WTC11 (cell line): ENCODE results near the gene ANTXR1. TPM values are rescaled to one million over a fixed set of nuclear protein-coding genes. Genes with fewer than 3 reads are reported as not detected.

ENCODE experiments used
- ATAC-seq: fragments of 200-7000 bp; cut with Tn5 transposase; 2 replicates; pipeline ENCODE4 v1.10.0; 2021; ENCODE audit warnings: mild to moderate bottlenecking, moderate library complexity
- CTCF ChIA-PET: fragments of 300-600 bp; sonication (Branson Sonifier 250); formaldehyde crosslinking; loops from one replicate; lab custom pipeline; 2021; ENCODE audit warnings: antibody characterized with exemption; lab: Charles Lee
- POLR2A ChIA-PET: fragments of 350-600 bp; sonication (Branson Sonifier 250); formaldehyde crosslinking; loops from one replicate; lab custom pipeline; 2021; ENCODE audit warnings: antibody characterized with exemption; lab: Charles Lee
- DNase-seq: peaks from one replicate; pipeline ENCODE4 v3.0.0; 2021; ENCODE audit warnings: low spot score
- H3K27ac Mint-ChIP-seq: 2 replicates; pipeline ENCODE4 v1.8.0; 2021; ENCODE audit warnings: mixed read lengths
- H3K27me3 Mint-ChIP-seq: 2 replicates; pipeline ENCODE4 v1.8.0; 2021; ENCODE audit warnings: low read depth, mild to moderate bottlenecking, moderate library complexity, mixed read lengths
- H3K36me3 Mint-ChIP-seq: 2 replicates; pipeline ENCODE4 v1.8.0; 2021; ENCODE audit warnings: mixed read lengths
- H3K4me1 Mint-ChIP-seq: 2 replicates; pipeline ENCODE4 v1.8.0; 2022; ENCODE audit warnings: mixed read lengths
- H3K4me3 Mint-ChIP-seq: 2 replicates; pipeline ENCODE4 v1.8.0; 2021; ENCODE audit warnings: mild to moderate bottlenecking, moderate library complexity, mixed read lengths
- H3K9me3 Mint-ChIP-seq: 2 replicates; pipeline ENCODE4 v1.8.0; 2021; ENCODE audit warnings: mixed read lengths
- FOXK1 ChIP-seq: sonication (generic); formaldehyde crosslinking; IDR thresholded peaks from 2 replicates; pipeline ENCODE4 v1.8.0; 2022; ENCODE audit warnings: mild to moderate bottlenecking, moderate library complexity, missing genetic modification reagents
- GRHL2 ChIP-seq: fragments of 250-450 bp; sonication (Bioruptor Pico); IDR thresholded peaks from 2 replicates; pipeline ENCODE4 v1.8.0; 2022; ENCODE audit warnings: mild to moderate bottlenecking, moderate library complexity; ENCODE audit not compliant: insufficient replicate concordance, severe bottlenecking
- JAZF1 ChIP-seq: fragments of 250-450 bp; sonication (Bioruptor Pico); IDR thresholded peaks from 2 replicates; pipeline ENCODE4 v1.9.0; 2021; ENCODE audit warnings: moderate library complexity, mild to moderate bottlenecking, inconsistent platforms
- KAT7 ChIP-seq: sonication (generic); formaldehyde crosslinking; IDR thresholded peaks from 2 replicates; pipeline ENCODE4 v1.8.1; 2023; ENCODE audit warnings: missing genetic modification reagents, mild to moderate bottlenecking, borderline replicate concordance
- NFYB ChIP-seq: sonication (generic); formaldehyde crosslinking; conservative IDR thresholded peaks from 2 replicates; pipeline ENCODE4 v1.8.0; 2022; ENCODE audit warnings: low read depth, missing genetic modification reagents
- NR2C2 ChIP-seq: sonication (generic); formaldehyde crosslinking; IDR thresholded peaks from 2 replicates; pipeline ENCODE4 v1.8.0; 2022; ENCODE audit warnings: mild to moderate bottlenecking, missing genetic modification reagents
- SMAD3 ChIP-seq: sonication (generic); formaldehyde crosslinking; IDR thresholded peaks from 2 replicates; pipeline ENCODE4 v1.8.0; 2022; ENCODE audit warnings: missing genetic modification reagents, mild to moderate bottlenecking, borderline replicate concordance
- TCF7 ChIP-seq: sonication (generic); formaldehyde crosslinking; IDR thresholded peaks from 2 replicates; pipeline ENCODE4 v1.8.0; 2022; ENCODE audit warnings: mild to moderate bottlenecking, low read depth, missing genetic modification reagents, moderate library complexity
- TEAD1 ChIP-seq: sonication (generic); formaldehyde crosslinking; IDR thresholded peaks from 2 replicates; pipeline ENCODE4 v1.8.0; 2022; ENCODE audit warnings: mild to moderate bottlenecking, missing genetic modification reagents
- ZNF219 ChIP-seq: sonication (generic); formaldehyde crosslinking; IDR thresholded peaks from 2 replicates; pipeline ENCODE4 v1.8.0; 2023; ENCODE audit warnings: missing genetic modification reagents, mild to moderate bottlenecking, borderline replicate concordance
- ZNF423 ChIP-seq: fragments of 250-450 bp; sonication (Bioruptor Pico); IDR thresholded peaks from 2 replicates; pipeline ENCODE4 v2.1.2; 2022; ENCODE audit warnings: mild to moderate bottlenecking, moderate library complexity
- total RNA-seq: library from RNA; stranded (reverse); gene quantifications from 3 replicates; pipeline ENCODE4 v1.2.3, GENCODE V29; 2021
- TF ChIP-seq, protein P1 (sequence below): sonication (generic); formaldehyde crosslinking; IDR thresholded peaks from 2 replicates; pipeline ENCODE4 v1.8.1; 2023; ENCODE audit warnings: mild to moderate bottlenecking, missing genetic modification reagents
- TF ChIP-seq, protein P2 (sequence below): sonication (generic); formaldehyde crosslinking; IDR thresholded peaks from 2 replicates; pipeline ENCODE4 v1.8.1; 2023; ENCODE audit warnings: mild to moderate bottlenecking, missing genetic modification reagents, moderate library complexity
- TF ChIP-seq, protein P3 (sequence below): sonication (generic); formaldehyde crosslinking; IDR thresholded peaks from 2 replicates; pipeline ENCODE4 v1.8.1; 2022; ENCODE audit warnings: low read depth, missing genetic modification reagents, borderline replicate concordance
- TF ChIP-seq, protein P4 (sequence below): fragments of 200-600 bp; IDR thresholded peaks from 2 replicates; pipeline ENCODE4 v1.8.0; 2022; ENCODE audit warnings: antibody characterized with exemption
- TF ChIP-seq, protein P5 (sequence below): sonication (generic); formaldehyde crosslinking; IDR thresholded peaks from 2 replicates; pipeline ENCODE4 v1.8.1; 2023; ENCODE audit warnings: mild to moderate bottlenecking, missing genetic modification reagents, borderline replicate concordance
- TF ChIP-seq, protein P6 (sequence below): sonication (generic); formaldehyde crosslinking; IDR thresholded peaks from 2 replicates; pipeline ENCODE4 v1.8.0; 2023; ENCODE audit warnings: missing genetic modification reagents, mild to moderate bottlenecking, borderline replicate concordance

ANTXR1 gene
- total RNA-seq, 1 experiment from 2014 or later: 30.0 TPM

DNA sequence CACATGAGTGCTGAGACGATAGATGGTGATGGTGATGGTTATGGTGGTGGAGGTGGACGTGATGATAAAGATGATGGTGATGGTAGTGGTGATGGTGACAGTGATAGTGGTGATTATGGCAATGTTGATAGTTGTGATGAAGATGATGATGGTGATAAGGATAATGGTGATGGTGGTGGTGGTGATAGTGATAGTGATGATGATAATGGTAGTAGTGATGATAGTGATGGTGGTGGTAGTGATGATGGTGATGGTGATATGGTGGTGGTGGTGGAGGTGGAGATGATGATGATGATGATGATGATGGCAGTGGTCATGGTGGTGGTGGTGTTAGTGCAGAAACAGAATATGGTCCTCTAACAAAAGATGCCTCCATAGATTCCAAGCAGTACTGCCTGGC, 10.3 kb downstream of the ANTXR1 start (continued):
- TF ChIP-seq, protein P1, sequence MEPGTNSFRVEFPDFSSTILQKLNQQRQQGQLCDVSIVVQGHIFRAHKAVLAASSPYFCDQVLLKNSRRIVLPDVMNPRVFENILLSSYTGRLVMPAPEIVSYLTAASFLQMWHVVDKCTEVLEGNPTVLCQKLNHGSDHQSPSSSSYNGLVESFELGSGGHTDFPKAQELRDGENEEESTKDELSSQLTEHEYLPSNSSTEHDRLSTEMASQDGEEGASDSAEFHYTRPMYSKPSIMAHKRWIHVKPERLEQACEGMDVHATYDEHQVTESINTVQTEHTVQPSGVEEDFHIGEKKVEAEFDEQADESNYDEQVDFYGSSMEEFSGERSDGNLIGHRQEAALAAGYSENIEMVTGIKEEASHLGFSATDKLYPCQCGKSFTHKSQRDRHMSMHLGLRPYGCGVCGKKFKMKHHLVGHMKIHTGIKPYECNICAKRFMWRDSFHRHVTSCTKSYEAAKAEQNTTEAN (CRISPR knock-in tag): no peak
- TF ChIP-seq, protein P2, sequence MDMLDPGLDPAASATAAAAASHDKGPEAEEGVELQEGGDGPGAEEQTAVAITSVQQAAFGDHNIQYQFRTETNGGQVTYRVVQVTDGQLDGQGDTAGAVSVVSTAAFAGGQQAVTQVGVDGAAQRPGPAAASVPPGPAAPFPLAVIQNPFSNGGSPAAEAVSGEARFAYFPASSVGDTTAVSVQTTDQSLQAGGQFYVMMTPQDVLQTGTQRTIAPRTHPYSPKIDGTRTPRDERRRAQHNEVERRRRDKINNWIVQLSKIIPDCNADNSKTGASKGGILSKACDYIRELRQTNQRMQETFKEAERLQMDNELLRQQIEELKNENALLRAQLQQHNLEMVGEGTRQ (CRISPR knock-in tag): no peak
- TF ChIP-seq GRHL2 (CRISPR knock-in tag): no peak
- TF ChIP-seq ZNF219: no peak

DNA sequence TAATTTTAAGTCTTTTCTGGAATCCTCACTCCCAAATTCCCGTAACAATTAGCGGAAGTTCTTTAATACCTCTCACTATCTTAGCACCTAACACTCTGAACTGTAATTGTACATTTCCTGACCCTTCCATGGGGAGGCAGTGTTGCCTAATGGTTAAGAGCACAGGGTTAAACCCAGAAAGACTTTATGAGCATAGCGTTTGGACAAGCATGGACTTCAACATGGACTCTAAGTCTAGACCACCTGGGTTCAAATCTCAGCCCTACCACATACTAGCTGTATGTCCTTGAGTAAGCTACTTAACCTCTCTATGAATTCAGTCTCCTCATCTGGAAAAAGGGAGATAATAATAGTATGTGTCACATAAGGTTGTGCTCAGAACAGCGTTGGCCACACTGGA, 13.0 kb downstream of the ANTXR1 start:
- DNase-seq (peak; percentile 45), ATAC-seq (peak; percentile 82)
- no peak for TF ChIP-seq ZNF423
- TF ChIP-seq, protein P3, sequence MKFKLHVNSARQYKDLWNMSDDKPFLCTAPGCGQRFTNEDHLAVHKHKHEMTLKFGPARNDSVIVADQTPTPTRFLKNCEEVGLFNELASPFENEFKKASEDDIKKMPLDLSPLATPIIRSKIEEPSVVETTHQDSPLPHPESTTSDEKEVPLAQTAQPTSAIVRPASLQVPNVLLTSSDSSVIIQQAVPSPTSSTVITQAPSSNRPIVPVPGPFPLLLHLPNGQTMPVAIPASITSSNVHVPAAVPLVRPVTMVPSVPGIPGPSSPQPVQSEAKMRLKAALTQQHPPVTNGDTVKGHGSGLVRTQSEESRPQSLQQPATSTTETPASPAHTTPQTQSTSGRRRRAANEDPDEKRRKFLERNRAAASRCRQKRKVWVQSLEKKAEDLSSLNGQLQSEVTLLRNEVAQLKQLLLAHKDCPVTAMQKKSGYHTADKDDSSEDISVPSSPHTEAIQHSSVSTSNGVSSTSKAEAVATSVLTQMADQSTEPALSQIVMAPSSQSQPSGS: no peak
- TF ChIP-seq, protein P4, sequence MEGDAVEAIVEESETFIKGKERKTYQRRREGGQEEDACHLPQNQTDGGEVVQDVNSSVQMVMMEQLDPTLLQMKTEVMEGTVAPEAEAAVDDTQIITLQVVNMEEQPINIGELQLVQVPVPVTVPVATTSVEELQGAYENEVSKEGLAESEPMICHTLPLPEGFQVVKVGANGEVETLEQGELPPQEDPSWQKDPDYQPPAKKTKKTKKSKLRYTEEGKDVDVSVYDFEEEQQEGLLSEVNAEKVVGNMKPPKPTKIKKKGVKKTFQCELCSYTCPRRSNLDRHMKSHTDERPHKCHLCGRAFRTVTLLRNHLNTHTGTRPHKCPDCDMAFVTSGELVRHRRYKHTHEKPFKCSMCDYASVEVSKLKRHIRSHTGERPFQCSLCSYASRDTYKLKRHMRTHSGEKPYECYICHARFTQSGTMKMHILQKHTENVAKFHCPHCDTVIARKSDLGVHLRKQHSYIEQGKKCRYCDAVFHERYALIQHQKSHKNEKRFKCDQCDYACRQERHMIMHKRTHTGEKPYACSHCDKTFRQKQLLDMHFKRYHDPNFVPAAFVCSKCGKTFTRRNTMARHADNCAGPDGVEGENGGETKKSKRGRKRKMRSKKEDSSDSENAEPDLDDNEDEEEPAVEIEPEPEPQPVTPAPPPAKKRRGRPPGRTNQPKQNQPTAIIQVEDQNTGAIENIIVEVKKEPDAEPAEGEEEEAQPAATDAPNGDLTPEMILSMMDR: peak; percentile 45; the same call in 1 of the 2 replicates
- no peak for TF ChIP-seq NFYB (CRISPR knock-in tag)
- no peaks in the 10 kb centered on the region for H3K9me3 Mint-ChIP-seq
- no peak overlapping the region for H3K27ac Mint-ChIP-seq
- ChIA-PET CTCF (no interaction called here), POLR2A (no interaction called here)
- no peak overlapping the region for H3K4me3 Mint-ChIP-seq
- H3K4me1 Mint-ChIP-seq: peaks cover 6% of the 10 kb centered on the region
- no peaks in the 10 kb centered on the region for H3K36me3 Mint-ChIP-seq
- H3K27me3 Mint-ChIP-seq: no peaks in the 10 kb centered on the region

DNA sequence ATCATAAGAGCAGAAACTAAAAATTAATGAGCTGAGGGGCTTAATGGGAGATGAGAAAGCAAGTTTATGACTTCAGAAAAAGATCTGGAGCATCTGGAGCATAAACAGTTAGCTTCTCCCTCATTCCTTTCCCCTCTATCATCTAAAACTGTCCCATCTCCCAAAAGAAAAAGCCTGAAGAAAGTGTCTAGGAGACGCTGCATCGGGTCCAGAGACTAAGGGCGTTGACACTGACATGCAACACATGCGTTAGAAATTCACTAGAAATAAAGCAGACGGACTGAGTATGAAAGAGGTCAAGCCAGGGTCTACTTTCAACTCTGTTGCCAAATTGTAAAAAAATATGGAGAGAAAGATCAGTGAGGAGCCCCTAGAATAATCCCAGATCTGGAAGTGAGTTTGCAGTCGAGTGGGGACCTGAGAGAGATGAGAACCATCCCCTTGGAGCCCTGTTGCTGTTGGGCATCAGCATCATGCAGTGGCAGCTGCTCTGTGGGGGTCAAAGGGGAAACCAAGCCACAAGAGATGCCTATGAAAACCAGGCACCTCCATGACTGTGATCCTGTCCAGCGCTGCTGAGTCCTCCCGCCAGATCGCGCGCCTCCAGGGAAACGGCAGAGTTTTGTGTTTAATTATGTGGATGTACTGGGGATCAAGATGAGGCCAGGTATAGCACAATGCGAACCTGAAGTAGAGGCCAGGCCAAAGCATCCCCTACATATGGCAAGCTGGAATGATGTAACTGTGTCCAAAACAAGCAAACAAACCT, 13.9 kb downstream of the ANTXR1 start:
- no peaks in the 10 kb centered on the region for H3K9me3 Mint-ChIP-seq
- ATAC-seq: no peak
- POLR2A ChIA-PET: no interaction called here
- H3K27ac Mint-ChIP-seq: 0 out of 2 replicates have a peak overlapping the region, but pooled peaks have one; percentile 14
- no peak overlapping the region for H3K4me3 Mint-ChIP-seq
- no peaks in the 10 kb centered on the region for H3K36me3 Mint-ChIP-seq
- H3K4me1 Mint-ChIP-seq: peaks cover 3% of the 10 kb centered on the region
- no peak for DNase-seq
- CTCF ChIA-PET: interaction anchor here (1.0 kb wide), 1 partner anchor 281 kb away, joined by 3 read pairs; no protein-coding TSS in a partner anchor
- H3K27me3 Mint-ChIP-seq: no peaks in the 10 kb centered on the region
- no peak for TF ChIP-seq NR2C2
- TF ChIP-seq FOXK1 (CRISPR knock-in tag): no peak
- TF ChIP-seq, protein P5, sequence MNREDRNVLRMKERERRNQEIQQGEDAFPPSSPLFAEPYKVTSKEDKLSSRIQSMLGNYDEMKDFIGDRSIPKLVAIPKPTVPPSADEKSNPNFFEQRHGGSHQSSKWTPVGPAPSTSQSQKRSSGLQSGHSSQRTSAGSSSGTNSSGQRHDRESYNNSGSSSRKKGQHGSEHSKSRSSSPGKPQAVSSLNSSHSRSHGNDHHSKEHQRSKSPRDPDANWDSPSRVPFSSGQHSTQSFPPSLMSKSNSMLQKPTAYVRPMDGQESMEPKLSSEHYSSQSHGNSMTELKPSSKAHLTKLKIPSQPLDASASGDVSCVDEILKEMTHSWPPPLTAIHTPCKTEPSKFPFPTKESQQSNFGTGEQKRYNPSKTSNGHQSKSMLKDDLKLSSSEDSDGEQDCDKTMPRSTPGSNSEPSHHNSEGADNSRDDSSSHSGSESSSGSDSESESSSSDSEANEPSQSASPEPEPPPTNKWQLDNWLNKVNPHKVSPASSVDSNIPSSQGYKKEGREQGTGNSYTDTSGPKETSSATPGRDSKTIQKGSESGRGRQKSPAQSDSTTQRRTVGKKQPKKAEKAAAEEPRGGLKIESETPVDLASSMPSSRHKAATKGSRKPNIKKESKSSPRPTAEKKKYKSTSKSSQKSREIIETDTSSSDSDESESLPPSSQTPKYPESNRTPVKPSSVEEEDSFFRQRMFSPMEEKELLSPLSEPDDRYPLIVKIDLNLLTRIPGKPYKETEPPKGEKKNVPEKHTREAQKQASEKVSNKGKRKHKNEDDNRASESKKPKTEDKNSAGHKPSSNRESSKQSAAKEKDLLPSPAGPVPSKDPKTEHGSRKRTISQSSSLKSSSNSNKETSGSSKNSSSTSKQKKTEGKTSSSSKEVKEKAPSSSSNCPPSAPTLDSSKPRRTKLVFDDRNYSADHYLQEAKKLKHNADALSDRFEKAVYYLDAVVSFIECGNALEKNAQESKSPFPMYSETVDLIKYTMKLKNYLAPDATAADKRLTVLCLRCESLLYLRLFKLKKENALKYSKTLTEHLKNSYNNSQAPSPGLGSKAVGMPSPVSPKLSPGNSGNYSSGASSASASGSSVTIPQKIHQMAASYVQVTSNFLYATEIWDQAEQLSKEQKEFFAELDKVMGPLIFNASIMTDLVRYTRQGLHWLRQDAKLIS (CRISPR knock-in tag): no peak
- no peak for TF ChIP-seq TCF7 (CRISPR knock-in tag)
- TF ChIP-seq TEAD1 (CRISPR knock-in tag): no peak
- TF ChIP-seq, protein P6, sequence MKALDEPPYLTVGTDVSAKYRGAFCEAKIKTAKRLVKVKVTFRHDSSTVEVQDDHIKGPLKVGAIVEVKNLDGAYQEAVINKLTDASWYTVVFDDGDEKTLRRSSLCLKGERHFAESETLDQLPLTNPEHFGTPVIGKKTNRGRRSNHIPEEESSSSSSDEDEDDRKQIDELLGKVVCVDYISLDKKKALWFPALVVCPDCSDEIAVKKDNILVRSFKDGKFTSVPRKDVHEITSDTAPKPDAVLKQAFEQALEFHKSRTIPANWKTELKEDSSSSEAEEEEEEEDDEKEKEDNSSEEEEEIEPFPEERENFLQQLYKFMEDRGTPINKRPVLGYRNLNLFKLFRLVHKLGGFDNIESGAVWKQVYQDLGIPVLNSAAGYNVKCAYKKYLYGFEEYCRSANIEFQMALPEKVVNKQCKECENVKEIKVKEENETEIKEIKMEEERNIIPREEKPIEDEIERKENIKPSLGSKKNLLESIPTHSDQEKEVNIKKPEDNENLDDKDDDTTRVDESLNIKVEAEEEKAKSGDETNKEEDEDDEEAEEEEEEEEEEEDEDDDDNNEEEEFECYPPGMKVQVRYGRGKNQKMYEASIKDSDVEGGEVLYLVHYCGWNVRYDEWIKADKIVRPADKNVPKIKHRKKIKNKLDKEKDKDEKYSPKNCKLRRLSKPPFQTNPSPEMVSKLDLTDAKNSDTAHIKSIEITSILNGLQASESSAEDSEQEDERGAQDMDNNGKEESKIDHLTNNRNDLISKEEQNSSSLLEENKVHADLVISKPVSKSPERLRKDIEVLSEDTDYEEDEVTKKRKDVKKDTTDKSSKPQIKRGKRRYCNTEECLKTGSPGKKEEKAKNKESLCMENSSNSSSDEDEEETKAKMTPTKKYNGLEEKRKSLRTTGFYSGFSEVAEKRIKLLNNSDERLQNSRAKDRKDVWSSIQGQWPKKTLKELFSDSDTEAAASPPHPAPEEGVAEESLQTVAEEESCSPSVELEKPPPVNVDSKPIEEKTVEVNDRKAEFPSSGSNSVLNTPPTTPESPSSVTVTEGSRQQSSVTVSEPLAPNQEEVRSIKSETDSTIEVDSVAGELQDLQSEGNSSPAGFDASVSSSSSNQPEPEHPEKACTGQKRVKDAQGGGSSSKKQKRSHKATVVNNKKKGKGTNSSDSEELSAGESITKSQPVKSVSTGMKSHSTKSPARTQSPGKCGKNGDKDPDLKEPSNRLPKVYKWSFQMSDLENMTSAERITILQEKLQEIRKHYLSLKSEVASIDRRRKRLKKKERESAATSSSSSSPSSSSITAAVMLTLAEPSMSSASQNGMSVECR (CRISPR knock-in tag): no peak
- TF ChIP-seq JAZF1 (CRISPR knock-in tag): no peak
- TF ChIP-seq SMAD3 (CRISPR knock-in tag): no peak
- TF ChIP-seq KAT7 (CRISPR knock-in tag): no peak
